Stromal cell of bone marrow (primary cell): Measurements from ENCODE around the gene ADAMTS17.

Source experiments
- DNase-seq: peaks from one replicate; pipeline ENCODE4 v3.0.0-alpha.2; 2012; ENCODE audit warnings: low read depth

Gene ADAMTS17

DNA sequence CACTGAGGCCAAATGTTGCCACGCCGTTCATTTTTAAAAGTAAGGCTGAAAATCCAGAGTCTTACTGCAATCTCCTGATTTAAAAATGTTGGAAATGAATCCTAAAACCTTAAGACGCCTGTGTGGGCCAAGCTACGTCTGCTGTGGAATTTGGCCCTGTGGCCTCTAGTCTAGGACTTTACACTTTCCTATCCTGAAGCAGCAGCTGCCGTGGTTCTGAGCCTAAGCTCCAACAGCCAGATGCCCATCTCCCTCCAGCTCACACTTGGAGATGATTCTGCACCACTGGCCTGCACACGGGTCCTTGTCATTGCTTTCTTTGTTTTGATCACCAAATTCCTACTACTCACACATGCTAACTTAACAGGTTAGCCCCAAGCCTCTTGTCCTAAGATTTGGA lies 322.2 kb downstream of the ADAMTS17 start:
- DNase-seq, result no peak

DNA sequence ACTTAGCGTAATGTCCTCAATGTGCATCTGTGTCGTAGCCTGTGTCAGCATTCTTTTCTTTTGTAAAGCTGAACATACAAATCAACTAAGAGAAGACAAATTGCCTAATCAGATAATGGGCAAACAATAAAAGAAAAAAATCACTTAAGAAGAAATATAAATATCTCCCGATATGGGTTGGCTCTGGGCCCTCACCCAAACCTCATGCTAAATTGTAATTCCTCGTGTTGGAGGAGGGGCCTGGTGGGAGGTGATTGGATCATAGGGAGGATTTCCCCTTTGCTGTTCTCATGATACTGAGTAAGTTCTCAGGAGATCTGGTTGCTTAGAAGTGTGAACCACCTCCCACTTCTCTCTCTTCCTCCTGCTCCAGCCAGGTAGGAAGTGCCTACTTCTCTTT lies 323.6 kb downstream of the ADAMTS17 start:
- DNase-seq, result no peak

DNA sequence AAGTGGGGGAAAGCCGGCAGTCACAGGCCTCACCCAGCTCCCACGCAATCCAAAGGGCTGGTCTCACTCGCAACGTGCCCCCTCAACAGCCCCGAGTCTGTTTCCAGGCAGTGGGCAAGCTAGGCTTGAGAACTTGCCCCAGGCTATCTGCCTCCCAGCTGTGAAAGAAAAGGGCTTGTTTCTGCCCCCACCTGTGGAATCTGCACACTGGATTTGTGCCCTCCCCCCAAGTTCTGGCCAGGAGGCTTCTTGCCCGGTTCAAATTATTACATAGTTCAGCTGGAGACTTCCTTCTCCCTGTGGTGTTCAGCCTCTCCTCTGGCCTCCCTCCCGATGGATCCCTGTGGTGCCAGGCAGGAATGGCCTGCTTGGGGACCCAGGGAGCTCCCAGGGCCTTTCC lies 324.6 kb downstream of the ADAMTS17 start:
- no peak for DNase-seq

DNA sequence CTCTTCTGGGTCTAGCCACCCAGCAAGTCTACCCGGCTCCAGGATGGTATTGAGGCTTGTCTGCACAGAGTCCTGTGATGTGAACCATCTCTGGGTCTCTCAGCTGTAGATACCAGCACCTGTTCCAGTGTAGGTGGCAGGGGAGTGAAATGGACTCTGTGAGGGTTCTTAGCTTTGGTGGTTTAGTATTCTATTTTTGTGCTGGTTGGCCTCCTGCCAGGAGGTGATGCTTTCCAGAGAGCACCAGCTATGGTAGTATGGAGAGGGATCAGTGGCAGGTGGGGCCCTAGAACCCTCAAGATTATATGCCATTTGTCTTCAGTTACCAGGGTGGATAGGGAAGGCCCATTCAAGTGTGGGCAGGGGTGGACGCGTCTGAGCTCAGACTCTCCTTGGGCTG lies 325.1 kb downstream of the ADAMTS17 start:
- no peak for DNase-seq

DNA sequence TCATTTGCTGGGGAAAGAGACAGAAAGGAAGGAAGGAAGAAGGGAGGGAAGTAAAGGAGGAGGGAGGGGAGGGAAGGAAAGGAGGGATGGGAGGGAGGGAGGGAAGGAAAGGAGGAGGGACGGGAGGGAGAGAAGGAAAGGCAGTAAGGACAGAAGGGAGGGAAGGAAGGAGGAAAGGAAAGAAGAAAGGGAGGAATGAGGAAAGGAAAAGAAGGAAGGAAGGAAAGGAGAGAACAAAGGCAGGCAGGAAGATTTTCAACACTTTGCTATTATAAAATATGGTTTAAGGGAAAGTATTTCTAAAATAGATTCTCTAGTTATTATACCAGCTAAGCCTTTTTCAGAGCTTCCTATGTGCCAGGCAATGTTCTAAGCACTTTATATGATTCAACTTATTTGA lies 330.5 kb downstream of the ADAMTS17 start:
- DNase-seq, result no peak

DNA sequence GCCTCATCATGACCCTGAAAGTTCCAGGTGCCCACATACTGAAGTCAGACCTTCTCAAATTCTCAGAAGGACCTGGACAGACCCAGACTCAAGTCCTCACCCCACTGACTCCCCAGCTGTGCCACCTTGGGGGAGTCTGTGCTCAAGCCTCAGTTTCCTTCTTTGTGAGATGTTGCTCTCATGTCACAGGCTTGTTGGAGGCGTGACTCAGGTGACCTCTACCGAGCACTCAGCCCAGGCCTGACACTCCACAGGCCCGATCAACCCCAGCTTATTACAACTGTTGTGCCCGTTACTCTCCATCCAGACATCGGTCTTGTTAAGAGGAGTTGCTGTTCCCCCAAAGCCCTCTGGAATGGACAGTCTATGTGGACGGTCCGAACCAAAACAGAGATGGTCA lies 332.4 kb downstream of the ADAMTS17 start:
- no peak for DNase-seq

DNA sequence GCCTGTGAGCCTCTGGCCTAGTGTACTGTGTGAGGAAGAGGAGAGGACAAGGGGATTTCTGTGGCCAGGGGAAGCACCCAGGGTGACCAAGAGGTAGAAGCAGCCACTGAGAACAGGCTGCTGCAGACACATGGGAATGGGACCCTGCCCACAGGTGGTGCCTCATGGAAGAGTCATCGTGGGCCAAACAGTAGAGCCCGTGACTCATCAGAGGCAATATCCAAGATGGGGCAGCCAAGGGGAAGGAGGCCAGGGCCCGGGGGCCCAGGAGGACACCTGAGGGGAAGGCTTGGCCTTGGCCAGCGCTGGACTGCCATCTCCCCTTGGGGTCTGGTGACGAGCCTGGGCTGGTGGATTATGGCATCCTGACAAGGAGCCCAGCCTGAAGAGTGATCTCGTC lies 333.5 kb downstream of the ADAMTS17 start:
- DNase-seq, result no peak

DNA sequence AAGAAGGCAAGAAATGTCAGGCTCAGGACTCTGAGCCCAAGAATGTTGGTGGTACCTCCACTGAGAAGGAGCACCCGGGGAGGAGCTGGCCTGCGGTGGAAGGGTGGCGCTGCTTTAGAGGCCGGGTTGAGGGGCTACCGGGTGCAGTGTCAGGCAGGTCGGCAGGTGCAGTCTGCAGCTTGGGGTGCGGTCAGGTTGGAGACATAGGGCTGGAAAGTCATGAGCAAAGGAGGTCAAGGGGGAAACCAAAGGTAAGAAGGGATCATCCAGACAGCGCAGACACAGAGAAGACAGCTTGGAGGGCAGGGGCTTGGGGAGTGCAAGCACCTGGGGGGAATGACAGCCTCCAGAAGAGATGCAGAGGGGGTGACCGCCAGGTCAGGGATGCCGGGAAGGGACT lies 334.2 kb downstream of the ADAMTS17 start:
- DNase-seq, result no peak

DNA sequence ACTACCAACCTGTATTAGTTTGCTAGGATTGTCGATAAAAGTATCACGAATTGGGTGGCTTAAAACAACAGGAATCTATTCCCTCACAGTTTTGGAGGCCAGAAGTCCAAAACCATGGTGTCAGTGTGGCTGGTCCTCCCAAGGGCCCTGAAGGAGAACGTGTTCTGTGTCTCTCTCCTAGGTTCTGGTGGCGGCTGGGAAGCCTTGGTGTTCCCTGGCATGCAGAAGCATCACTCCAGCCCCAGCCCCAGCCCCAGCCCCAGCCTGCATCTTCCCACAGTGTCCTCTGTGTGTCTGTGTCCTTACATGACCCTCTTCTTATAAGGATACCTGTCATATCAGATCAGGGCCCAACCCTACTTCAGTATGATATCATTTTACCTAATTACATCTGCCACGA lies 336.1 kb downstream of the ADAMTS17 start:
- DNase-seq, result no peak

DNA sequence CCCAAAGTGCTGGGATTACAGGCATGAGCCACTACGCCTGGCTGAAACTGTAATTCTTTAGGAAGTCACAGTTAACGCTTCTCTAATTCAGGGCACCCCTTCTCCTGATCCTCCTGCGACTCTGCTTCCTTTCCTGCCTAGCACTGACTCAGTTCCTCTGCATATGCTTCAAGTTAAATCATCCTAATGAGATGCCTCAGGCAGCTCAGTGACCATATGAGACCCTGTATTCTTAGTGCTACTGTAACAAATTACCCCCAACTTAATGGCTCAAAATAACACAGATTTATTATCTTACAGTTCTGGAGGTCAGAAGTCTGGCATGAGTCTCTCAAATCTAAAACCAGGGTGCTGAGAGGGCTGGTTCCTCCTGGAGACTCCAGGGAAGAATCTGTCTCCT lies 336.8 kb downstream of the ADAMTS17 start:
- no peak for DNase-seq

DNA sequence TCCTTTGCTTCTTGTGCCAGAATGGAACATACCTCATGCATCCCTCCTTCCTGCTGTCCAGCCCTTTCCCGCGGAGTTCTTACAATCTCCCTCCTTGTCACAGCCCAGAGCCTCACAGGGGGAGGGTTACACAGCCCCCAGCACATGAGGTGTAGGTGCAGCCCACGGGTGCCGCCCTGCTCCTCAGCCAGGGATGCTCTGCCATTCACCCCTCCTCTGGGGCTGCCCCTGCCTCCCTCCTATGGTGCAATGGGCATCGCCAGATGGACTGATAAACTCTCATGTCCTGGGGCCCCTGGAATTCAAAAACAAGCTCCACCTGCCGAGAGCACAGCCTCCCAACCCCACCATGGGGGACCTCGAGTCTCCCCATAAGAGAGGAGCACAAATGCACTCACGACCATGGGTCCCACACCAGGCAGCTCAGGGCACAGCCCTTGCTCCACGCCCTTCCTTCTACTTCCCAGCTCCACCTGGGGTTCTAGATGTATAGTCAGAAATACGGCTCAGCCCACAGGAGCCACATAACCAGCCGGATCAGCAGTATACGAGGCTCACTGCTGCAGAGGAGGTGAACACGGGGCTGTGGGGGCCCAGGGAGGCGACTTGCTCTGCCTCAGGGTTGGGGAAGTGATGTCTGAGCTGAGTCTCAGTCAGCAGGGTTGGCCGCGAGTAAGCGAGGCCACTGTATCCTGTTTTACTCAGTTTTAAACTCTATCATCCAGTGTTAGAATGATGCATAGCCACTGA lies 338.8 kb downstream of the ADAMTS17 start:
- no peak for DNase-seq

DNA sequence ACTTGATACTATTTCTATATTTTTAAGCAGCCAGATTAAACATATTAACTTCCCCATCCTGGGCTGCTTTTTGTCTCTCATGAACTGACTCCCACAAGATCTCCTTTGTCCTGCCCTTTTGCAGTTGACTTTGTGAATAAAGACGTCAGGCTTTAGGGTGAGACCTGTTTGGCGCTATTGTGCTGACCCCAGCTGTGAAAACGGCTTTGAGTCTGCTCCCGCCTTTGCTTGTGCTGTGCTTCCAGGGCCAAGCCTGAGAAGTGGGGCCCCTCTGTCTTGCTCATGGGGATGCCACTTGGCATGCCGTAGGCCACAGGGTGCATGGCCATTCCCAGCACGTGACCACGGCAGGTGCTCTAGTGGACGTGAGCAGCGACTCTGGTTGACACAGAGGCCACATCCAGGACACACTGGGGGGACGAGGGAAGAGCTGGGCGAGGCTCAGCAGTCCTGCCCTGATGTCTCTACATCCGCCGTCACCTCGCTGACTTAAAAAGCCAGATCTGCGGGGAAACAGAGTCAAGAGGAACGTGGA lies 339.6 kb downstream of the ADAMTS17 start:
- DNase-seq, result no peak

DNA sequence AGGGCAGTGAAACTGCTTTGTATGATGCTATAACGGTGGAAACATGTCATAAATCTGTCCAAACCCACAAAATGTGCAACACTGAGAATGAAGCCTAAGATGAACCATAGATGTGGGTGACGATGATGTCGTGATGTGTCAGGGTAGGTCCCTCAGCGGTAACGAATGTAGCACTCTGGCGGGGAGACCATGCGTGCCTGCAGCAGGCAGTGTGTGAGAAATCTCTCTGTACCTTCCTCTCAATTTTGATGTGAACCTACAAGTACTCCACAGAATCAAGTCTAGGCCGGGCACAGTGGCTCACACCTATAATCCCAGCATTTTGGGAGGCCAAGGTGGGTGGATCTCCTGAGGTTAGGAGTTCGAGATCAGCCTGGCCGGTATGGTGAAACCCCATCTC lies 340.4 kb downstream of the ADAMTS17 start:
- no peak for DNase-seq

DNA sequence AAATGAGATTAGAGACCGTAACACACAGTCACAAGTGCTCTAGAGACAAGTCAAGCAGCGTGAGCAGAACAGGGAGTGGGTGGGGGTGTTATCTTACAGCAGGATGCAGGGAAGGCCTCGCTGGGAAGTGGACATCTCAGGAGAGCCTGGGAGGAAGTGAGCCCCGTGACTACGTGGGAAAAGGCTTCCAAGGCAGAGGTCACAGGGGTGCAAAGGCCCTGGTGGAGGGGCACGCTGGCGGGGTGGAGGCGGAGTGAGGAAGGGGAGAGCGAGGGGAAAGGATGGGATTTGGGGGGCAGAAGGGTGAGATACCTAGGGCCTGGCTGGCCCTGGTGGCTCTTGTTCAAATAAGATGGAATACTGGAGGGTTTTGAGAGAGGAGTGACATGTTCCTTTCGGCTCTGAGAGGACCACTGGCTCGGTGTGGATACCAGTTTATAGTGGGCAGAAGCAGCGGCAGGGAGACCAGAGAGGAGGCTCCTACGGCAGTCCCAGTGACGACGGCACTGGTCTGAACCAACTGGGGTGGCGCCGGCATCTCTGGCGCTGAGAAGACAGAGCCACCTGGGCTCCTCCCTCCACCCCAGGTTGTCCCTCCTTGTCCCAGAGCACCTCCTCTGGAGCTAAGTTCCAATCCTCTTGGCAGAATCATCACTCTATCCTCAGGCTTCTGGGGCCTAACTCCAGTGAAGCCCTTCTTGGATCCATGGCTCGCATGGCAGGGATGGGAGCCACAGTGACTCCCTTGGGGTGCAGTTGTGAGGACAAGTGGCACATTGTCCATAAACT lies 342.3 kb downstream of the ADAMTS17 start:
- no peak for DNase-seq

DNA sequence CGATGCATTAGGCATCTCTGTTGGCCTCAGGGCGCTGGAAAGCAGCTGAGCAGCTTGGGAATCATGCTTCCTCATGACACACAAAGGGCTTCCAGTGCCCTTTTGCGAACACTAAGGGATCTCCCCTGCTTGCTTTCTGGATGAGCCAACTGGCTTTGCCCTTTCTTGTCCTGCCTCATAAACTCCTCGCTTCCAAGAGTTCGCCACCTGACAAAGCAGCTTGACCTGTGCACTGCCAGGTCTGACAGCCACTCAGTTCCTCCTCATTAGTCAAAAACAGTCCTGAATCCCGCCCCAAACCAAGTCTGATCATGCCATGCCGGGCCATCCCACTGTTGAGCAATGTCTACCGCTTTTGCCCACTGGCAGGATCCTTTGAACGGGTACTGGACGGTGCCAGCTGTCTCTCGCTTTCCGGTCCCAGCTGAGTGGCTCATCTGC lies 343.1 kb downstream of the ADAMTS17 start:
- no peak for DNase-seq

DNA sequence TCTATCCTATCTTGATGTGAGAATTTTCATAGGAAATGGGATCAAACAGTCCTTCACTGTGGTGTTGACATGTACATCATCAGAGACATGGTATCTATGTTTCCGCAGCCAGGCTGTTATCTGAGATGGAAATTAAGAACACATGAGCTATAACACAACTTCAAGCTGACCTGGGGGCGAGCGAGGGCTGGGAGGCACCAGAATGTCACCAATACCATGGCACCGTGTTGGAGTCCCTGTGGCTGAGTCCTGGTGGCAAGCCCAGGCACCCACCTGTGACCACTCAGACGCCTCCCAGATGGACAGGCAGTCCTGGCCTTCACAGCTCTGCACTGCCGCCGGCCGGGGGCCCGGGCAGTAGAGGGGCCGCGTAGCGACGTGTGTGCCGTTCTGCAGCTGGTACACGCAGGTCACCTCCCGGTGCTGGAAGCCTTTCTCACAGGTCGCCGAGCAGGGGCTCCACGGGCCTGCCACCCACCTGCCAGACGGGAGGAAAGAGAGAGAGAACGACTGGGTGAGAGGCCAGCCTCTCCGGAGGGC lies 344.6 kb downstream of the ADAMTS17 start:
- DNase-seq, result no peak

DNA sequence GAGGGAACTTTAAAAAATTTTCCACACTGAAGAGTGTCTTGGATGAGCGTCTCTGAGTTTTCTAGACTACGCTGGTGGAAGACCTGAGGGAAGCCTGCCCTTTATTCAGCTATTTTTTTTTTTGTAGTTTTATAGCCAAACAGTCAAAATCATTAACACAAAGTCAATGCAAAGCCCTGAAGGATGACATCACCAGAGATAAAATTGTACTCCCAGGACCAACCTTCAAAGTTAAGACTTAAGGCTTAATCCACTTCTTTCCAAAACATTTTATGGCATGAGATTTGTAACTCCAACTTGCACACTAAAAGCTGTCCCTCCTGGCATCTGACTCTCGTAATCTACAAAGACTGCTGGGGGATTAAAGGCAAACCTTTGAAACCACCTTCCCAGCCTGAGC lies 345.1 kb downstream of the ADAMTS17 start:
- no peak for DNase-seq

DNA sequence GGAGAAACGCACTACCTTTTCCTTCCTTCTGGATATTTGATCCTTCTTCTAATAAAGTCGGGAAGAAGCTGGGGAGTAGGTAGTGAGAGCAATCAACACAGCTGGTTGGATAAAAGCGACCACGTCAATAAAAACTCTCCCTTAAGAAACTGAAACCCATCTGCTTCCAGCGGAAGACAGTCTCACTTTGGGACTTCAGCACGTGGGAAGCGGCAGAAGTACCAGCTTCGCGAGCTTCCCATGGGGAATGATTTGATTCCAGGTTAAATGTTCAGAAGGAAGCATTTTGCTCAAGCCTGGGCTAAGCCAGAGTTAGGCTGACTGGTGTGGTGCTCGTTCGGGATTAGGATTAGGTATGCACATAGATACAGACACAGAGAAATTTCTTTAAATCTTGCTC lies 346.2 kb downstream of the ADAMTS17 start:
- DNase-seq, result no peak

DNA sequence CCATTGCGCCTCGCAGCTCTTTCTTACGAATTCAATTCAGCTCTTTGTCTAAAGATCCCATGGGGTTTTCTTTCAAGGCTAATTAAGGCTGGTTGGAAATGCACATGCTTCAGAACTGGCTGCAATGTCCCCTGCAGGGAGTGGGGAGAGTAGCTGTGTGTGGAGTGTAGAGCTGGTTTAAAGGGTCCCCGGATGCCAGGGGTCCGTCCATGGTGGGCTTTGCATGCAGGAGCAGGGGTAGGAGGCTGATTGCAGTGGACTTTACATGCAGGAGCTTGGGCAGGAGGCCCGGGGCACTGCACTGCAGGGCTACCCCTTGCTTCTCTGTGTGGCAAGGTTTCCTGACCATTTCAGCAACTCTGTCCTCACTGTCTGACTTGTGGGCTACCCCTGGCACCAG lies 346.9 kb downstream of the ADAMTS17 start:
- no peak for DNase-seq

DNA sequence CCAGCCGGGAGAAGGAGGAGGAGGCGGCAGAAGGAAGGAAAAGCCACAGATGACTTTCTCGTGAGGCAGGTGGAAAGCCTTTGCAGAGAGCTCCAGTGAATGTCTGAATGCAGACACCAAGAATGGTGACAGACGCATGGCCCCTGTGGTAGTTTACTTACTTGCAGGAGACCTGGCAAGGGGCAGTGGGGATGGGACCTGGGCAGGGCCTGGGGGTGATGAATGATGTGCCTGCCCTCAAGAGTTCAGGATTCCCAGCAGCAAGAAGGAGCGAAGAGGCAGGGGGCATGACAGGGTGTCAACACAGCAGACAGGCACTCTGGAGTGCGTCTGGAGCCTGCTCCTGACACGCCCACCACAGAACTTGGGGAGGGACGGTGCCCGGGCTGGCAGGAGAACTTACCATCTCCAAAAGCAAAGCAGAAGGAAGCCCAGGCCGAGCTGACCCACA lies 348.1 kb downstream of the ADAMTS17 start:
- no peak for DNase-seq

DNA sequence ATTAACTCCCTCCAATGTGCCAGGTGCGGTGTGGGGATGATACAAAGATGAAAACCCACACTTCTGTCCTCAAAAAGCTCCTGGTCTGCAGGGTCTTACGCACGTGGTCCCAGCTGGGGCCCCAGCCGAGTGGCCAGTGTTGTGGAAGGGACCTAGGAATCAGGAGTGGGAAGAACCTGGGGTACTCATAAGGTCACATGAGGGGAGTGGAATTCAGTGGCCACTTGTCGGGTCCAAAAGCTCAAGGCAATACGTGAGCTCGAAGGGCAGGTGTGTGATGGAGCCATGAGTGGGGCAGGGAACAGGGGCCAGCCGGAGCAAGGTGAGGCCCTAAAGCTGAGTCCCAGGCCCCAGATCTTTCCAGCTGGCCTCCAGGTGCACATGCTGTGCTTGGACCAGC lies 348.5 kb downstream of the ADAMTS17 start:
- DNase-seq, result no peak

DNA sequence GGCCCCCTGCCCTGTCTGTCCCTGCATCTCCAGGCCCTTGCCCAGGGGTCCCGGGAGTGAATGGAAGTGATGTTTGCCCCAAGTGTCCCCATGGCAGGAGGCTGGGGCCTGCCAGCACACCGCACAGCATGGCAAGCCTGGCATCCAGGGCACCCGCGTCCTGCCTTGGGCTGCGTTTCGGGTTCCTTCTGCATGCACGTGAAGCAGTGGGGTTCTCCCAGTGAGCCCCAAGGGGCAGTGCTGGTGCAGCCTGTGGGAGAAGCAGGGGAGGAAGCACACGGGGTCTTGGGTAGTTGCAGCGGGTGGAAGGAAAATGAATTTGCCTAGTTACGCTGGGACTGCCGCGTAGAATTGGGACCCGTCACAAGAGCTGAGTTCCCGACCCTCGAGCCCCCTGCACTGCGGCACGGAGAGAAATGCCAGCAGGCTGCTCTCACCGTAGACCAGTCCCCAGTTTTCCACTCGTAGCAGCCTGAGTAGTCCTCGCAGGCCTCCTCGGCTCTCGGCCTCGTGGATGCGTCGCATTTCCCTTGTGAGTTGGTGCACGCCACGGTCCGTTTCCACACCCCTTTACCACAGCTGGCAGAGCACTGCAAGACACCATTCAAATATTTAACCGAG lies 349.1 kb downstream of the ADAMTS17 start:
- DNase-seq, result no peak

DNA sequence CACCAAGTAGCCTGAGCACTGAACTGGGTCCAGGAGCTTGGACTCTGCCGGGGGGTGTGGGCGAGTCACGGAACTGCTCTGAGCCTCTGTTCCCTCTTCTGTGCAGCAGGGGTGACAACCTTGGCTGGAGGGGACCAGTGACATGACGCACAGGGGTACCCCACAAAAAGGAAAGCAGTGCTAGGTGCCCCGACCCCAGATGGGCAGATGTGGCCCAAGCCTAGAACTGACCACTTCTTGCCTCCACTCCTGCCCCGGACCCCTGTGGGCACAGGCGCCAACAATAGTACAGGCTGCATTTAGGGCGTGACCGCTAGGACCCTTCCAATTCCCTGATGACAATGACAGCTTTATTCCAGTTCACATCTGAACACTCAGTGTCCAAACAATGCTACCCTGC lies 352.7 kb downstream of the ADAMTS17 start:
- DNase-seq, result no peak
